SKM-1 treated with dmso at 0.1 percent for 144 hours (cell line): ENCODE results near the gene CD74.

Experiments
- DNase-seq: peaks from one replicate; lab custom pipeline; 2025; ENCODE audit not compliant: unreplicated experiment; lab: John Stamatoyannopoulos, UW

Gene CD74

DNA sequence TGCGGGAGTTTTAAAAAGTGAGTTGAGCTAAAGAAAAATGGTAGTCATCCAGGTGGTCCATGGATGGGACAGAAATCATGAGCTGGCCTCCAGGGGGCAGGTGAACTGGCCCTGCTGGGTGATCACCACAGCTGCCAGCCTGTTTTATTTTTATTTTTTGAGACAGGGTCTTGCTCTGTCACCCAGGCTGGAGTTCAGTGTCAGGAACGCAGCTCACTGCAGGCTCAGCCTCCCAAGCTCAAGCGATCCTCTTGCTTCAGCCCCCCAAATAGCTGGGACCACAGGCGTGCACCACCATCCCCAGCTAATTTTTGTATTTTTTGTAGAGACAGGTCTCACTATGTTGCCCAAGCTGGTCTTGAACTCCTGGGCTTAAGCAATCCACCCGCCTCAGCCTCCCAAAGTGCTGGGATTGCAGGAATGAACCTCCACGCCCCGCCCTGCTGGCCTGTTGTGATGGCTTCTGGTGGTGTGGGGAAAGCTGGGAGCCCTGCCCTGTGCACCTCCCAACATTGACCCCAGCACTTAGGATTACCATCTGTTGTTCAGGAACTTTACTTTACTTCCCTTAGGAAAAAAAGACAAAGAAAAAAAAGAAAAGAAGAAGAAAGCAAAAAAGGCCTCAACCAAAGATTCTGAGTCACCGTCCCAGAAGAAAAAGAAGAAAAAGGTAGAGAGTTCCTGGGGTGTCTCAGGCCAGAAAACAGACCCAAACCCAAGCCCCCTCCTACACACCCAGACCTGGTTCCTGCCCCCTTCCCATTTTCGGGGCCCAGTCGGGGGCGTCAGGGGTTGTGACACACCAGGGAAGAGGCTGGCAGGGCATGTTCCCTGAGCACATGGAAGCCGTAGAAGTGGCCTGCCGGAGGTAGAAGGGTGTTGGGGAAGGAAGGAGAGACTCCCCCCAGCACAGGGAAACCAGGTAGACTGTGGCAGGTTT lies 14.7 kb downstream of the CD74 start:
- no peak for DNase-seq

DNA sequence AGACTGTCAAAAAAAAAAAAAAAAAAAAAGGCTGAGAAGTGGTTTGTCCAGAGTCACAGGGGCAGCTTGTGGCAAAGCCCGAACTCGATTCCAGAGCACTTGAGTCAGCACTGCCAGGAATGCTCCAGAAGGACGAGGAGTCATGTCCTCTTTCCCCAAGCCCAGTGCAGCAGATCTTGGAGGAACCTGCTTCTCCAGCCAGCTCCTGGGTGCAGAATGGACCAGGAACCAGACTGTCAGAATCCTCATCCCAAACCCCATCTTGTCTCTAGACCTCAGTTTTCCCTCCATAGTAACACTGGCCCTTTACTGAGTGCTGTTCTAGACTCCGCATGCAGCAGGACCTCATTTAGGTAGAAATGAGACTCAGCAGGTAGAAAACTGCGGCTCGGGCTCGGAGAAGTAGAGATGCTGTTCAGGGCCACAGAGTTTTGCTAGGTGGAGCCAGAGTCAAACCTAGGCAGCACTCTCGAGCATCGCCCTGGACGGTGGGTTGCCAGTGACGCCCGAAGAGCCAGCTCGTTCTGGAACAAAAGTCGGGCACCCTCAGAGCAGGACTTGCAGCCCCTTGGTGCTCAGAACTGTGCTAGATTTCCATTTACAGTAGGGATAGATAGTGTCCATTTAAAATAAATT lies 15.4 kb downstream of the CD74 start:
- no peak for DNase-seq

DNA sequence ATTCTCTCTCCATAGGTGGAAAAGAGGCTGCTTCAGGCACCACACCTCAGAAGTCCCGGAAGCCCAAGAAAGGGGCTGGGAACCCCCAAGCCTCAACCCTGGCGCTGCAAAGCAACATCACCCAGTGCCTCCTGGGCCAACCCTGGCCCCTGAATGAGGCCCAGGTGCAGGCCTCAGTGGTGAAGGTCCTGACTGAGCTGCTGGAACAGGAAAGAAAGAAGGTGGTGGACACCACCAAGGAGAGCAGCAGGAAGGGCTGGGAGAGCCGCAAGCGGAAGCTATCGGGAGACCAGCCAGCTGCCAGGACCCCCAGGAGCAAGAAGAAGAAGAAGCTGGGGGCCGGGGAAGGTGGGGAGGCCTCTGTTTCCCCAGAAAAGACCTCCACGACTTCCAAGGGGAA lies 16.4 kb downstream of the CD74 start:
- no peak for DNase-seq

DNA sequence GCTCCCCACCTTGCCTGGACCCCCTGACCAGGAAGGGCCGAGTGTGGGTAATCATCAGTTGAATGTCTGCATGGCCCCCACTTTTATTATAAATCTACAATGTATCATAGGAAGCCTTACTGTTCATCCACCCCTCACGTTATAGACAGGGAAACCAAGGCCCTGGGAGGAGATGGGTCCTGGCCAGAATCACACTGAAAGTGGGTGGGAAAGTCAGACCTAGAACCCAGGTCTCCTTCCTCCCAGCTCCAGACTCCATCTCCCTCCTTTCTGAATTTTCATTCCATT lies 17.1 kb downstream of the CD74 start:
- DNase-seq = no peak

DNA sequence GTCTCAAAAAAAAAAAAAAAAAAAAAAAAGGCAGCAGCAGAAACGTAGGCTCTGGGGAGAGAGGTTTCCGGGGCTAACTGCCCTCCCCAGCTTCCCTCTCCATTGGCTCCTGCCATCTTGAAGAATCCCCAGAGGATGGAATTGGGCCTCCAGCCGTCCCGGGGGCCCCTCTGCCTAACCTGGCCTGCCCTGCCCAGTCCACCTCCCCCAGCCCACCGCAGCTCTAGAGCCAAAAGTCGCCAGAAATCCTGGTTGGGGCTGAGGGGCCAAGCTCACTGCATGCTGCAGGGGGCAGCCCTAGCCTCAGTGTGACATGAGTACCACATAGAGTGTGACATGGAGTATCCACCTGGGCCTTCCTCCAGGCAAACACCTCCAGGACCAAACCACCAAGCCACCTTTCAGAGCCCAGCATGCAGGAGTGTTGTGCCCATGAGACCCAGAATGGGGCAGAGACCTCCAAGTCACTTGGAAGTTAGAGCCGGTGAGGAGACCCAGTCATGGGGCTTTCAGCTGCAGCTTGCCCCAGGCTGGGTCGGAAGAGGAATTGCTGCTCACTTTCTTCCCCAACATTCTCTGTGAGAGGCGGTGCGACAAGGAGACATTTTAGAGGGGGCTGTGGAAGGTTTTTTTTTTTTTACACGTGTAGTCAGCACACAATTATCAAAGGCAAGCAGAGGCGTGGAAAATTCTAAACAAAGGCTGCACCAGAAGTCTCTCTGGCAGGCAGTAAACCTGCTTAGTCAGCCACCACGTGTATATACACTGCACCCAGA lies 17.6 kb downstream of the CD74 start:
- no peak for DNase-seq

DNA sequence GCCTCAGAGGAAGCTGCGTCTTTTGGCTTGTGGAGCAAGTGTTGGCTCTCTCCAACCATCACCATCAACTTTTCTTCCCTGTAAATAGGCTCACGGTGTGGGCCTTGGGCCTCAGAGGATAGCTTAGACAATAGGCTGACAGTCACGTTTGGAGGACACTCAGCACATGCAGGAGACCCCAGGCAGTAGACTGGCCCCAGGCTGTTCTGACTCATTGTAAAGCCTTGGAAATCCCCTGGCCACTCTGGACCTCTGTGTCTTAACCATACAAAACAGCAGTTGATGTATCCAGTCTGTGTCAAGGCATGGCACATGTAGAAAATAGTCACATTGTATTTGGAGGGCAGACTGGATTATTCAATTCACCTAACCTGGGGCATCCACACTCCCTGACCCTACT lies 18.6 kb downstream of the CD74 start:
- no peak for DNase-seq

DNA sequence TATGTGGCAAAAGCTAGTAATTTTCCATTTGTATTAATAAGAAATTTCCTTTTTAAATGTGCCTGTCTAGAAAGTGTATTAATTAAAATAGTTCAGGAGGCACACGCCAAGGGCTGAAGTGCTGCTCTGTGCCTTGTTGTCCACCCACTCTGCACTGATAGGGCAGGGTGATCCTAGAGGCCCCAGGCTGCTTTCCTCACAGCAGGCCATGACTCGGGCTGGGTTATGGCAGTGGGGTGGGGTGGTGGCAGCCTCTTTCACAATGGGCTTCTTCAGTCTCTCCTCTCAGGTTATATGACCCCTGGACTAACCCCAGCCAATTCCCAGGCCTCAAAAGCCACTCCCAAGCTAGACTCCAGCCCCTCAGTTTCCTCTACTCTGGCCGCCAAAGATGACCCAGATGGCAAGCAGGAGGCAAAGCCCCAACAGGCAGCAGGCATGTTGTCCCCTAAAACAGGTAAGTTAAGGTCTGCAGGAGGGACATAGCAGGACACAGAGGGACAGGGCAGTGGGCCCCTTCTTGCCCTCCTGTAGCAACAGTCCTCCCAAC lies 19.5 kb downstream of the CD74 start:
- DNase-seq = no peak

DNA sequence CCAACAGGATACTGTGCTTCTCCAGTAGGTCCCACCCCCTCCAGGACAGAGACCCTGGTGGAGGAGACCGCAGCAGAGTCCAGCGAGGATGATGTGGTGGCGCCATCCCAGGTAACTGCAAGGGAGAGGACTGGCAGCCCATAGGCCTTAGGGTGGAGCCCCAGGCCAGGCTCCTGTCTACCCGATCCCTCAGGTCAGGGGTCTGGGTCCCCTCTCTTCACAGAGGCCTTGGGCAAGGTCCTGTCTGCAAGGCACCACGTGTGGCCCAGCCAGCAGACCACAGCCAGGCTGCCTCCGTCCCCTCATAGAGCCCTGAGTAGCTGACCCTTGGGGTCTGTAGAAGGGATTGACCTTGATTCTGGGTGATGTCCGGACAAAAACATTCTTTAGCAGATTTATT lies 20.0 kb downstream of the CD74 start:
- no peak for DNase-seq

DNA sequence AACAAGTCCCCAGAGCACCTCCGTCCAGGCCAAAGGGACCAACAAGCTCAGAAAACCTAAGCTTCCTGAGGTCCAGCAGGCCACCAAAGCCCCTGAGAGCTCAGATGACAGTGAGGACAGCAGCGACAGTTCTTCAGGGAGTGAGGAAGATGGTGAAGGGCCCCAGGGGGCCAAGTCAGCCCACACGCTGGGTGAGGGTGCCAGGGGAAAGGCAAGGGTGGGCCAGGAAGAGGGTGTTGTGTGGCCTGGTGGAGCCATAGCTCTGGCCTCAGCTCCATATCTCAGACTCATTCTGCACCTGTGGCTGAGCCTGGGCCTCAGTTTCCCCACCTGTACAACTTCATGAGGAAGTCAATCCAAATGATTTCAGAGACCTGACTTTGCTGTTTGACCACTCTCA lies 20.7 kb downstream of the CD74 start:
- no peak for DNase-seq

DNA sequence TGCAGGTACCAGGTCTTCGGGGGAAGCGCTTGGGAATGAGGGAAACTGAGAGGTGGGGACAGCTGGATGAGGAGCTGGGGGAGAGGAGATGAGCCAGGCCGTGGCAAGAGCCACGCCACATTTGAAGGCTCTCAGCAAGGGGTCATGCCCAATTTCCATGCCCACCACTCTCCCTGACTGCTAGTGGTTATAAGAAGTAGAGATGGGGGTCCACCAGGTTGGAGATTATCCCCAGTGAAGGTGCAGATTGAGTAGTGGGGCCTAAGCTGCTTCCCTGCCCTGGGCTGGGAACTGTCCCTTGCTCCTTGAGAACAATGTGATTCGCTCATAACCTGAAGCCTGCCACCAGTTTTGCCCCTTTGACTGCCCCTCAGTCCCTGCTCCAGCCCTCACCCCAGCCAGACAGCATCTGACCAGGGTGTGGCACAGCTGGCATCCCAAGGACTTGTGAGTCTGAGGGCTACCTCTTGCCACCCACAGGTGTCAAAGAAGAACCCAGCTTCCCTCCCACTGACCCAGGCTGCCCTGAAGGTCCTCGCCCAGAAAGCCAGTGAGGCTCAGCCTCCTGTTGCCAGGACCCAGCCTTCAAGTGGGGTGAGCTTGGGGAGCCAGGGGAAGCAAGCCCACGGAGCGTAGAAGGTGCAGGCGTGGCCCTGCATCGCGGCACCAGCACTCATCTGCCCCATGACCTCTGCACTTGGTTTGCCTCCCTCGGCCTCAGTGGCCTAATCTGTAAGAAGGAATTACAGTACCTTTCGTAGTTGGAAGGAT lies 21.5 kb downstream of the CD74 start:
- DNase-seq = no peak

DNA sequence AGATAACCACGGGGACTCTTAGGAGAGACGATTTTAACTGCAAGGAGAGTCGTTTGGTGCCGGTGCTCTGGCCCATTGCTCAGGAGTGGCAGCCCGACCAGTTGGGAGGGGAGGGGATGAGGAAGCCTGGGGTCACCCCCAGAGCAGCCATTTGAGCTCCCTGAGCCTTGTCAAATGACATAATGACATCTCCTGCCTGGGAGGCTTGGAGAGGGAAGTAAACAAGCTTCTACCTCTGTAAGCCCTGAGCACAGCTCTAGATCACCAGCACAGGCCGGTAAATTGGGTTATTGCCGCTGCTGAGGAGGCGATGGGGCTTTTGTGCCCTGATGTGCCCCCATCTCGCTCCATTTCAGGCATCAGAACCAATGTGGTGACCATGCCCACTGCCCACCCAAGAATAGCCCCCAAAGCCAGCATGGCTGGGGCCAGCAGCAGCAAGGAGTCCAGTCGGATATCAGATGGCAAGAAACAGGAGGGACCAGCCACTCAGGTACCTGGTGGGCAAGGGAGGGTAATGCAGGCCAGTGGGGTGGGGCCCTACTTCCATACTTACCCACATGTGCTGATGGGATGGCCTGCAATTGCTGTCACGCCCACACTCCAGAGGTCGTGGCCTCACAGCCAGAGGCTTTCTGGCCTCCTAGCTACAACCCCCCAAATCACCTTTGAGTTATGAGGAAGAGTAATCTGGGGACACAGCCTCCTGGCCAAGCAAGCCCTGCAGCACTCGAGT lies 23.0 kb downstream of the CD74 start:
- DNase-seq = no peak

DNA sequence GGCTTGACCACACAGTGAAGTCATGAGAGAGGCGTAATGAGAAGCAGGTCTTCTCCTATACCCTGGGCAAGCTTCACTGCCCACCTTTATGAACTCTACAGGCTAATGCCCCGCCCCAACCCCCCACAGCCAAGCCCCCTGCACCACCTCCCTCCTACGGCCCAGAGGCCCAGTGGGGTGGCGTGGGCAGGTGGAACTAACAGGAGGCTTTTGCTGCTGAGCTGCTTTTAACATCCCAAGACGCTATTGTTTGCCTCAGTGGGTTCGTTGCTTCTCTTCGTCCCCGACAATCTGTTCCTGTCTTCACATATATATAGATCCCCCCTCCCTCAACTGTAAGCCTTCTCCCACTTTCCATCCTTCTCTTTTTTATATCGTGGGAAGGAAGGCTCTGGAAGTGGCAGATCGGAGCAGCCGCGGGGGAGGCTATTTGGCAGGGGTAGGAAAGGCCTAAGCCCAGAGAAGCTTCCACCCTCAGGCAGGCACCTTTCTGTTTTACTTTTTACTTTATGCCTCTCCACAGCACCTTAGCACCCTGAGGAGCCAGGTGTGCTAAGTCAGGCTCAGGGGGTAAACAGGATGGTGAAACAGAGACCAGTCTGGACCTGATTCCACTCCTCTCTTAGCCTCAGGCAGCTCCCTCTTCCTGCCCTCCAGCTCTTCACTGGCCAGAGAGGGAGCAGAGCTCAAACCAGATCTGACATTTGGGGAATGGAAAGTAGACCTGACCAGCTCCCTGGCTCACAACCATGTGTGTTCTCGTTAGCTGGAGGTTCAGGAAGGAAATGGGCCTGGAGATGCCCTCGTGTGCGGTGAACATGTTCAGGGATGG lies 26.5 kb downstream of the CD74 start:
- DNase-seq = no peak

DNA sequence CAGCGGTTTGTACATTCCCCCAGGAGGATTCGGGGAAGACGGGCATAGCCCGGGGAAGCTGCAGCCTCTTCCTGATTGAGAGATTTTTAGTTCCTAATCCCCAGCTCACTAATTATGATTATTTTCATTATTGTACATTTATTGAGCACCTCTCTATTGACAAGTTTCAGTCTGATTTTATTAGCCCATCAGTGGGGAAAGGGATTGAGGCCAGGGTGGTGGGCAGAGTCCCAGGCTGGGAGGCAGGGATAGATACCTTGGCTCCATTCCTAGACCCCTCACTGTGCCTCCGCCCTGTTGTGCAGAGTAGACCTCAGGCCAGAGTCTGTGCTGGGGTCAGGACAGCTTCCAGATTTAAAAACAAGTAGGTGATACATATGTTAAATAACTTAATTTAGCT lies 28.0 kb downstream of the CD74 start:
- DNase-seq = no peak

DNA sequence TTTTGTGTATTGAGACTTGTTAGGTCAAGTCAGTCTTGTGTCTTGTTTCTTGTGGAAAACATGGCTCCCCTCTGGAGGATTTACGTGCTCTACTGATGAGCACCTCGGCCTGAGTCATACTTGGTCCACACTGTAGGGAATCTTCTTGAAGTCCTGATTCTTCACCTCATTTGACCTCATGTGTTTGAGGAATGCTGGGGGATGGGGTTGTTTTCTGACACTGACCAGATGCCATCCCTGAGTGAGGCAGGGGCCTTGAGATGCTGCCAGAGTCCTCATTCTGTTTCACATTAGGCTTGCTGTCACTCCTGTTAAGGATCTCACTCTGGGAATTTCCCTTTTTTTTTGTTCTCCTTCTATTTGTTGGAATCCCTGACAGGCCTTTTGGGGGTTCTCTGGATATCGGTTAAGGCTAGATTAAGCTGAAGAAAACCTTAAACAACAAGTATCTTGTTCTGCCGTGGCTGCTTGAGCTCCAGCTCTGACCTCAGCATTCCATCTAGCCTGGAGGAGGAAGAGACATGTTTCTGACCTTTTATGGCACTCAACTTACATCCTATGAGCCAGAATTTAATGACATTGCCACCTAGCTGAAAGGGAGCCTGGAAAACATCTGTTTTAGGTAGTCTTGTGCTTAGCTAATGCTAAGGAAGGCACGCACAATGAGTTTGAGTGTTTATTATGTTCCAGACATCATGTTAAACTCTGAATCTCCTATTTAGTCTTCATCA lies 34.6 kb downstream of the CD74 start:
- no peak for DNase-seq

DNA sequence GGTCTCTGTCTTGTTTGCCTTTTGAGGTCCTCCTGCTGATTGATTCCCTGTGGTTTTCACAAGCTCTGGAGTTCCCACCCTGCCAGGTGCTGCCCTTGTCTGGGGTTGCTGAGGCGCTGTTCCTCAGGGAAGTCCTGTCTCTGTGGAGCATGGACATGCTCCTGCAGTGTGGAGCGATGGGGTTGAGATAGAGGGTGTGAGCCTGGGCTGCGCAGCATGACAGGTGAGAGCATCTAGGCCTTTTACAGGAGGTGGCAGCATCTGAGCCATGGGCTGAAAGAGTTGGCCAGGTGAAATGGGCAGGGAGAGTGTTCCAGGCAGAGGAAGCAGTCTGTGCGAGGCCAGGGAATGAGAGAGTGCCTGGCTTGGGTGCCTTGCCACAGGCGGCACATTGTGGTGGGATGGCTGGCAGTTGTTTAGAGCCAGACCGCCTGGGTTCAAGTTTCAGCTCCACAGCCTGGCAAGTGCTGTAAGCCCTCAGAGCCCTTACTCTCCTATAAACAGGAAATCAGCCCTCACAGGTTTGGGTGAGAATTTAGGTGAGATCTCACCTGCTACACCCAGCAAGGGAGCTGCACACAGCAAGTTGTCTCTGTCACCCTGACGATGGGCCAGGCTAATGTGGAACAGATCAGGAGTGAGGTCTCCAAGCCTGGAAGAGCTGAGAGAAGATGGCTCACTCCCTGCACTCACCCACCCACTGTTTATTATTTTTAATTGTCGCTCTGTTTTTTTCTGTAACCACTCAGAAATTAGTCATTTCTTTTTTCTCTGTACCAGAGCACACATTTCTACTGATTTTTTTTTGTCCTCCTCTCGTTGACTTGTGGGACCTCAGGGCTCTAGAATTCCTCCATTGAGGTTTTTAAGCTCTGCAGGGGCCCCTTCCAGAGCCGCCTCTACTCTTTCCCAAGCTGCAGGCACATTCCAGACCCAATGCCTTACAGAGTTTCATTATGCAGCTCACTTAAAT lies 35.6 kb downstream of the CD74 start:
- DNase-seq = no peak

DNA sequence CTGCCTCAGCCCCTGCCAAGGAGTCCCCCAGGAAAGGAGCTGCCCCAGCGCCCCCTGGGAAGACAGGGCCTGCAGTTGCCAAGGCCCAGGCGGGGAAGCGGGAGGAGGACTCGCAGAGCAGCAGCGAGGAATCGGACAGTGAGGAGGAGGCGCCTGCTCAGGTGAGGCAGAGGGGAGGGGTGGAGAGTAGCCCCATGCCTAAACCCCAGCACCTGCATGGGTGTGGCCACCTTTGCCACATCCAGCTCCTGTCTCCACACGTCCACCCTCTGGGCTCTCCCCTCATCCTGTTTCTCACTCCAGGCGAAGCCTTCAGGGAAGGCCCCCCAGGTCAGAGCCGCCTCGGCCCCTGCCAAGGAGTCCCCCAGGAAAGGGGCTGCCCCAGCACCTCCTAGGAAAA lies 38.1 kb downstream of the CD74 start:
- no peak for DNase-seq

DNA sequence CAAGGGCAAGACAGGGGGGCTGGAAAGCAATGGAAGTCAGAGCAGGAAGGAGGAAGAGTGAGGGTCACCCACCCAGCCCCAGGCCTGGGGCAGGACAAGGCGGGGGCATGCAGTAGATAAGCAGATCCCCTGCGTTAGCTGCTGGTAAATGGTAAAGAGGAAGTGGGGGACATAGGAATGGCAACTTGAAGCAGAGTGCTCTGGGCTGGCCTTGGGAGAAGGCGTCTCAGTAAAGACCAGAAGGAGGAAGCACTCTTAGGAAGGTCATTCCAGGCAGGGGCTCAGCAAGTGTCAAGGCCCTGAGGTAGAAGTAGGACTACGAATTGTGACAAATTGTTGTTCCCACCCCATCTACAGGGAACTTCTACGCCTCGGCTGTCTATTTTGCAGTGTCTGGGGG lies 40.1 kb downstream of the CD74 start:
- DNase-seq = no peak

DNA sequence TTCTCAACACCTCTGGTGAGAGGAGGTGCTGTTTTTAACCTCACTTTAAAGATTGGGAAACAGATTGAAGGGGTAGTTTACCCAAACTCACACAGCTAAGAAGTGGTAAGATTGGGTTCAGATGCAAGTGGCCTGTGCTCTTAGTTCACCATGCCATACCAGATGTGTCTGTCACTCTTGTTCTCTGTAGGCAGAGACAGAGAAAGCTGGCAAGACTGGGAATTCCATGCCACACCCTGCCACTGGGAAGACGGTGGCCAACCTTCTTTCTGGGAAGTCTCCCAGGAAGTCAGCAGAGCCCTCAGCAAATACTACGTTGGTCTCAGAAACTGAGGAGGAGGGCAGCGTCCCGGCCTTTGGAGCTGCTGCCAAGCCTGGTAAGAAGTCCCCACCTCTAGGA lies 44.2 kb downstream of the CD74 start:
- DNase-seq = no peak
